Vagina (tissue), 2 donors: ENCODE measurements around the gene ERICH3. TPM values are rescaled to one million over a fixed set of nuclear protein-coding genes. Genes with fewer than 3 reads are reported as not detected.

Experiments
- DNase-seq, 2 donors: peaks; one replicate each; pipeline ENCODE4 v3.0.0-alpha.2; 2017; ENCODE audit errors: extremely low spot score in 2 of 2
- H3K27ac ChIP-seq: fragments of 200-600 bp; sonication (generic); one replicate; pipeline ENCODE4 v1.5.1; 2019
- H3K27me3 ChIP-seq: fragments of 200-600 bp; sonication (generic); one replicate; pipeline ENCODE4 v1.5.1; 2019
- H3K36me3 ChIP-seq, 2 donors: fragments of 200-600 bp; sonication (generic); one replicate each; pipeline ENCODE4 v1.5.1; 2017 to 2019
- H3K4me1 ChIP-seq: fragments of 200-600 bp; sonication (generic); one replicate; pipeline ENCODE4 v1.5.1; 2019
- H3K4me3 ChIP-seq, 2 donors: fragments of 200-600 bp; sonication (generic); 1 replicate in 1 of 2; 2 replicates in 1 of 2; pipeline ENCODE4 v1.5.1; 2016 to 2019
- H3K9me3 ChIP-seq: fragments of 200-600 bp; sonication (generic); one replicate; pipeline ENCODE4 v1.5.1; 2019
- POLR2A ChIP-seq, 2 donors: fragments of 450-650 bp; IDR thresholded peaks; one replicate each; pipeline ENCODE4 v1.6.1; 2017; ENCODE audit warnings: antibody characterized with exemption in 2 of 2, mild to moderate bottlenecking in 2 of 2, moderate library complexity in 2 of 2
- POLR2AphosphoS5 ChIP-seq, 2 donors: sonication (generic); formaldehyde crosslinking; IDR thresholded peaks; one replicate each; pipeline ENCODE4 v1.9.0; 2017; ENCODE audit warnings: antibody characterized with exemption in 2 of 2, mild to moderate bottlenecking in 2 of 2, low read depth in 1 of 2; ENCODE audit not compliant: insufficient read depth in 1 of 2
- intact Hi-C: fragments of 100-400 bp; cut with DNase I; formaldehyde crosslinking; loops from one replicate; pipeline ENCODE4 v1.15.1; 2023
- total RNA-seq: library from RNA; depleted of rRNA; stranded (reverse); fragments of >200 nt; gene quantifications from one replicate; pipeline ENCODE4 v1.2.3, GENCODE V29; 2016
- TF ChIP-seq, protein P1 (sequence below), 3 experiments: fragments of 450-650 bp in 2 of 3; fragments of 200-600 bp in 1 of 3; sonication (generic) in 1 of 3; IDR thresholded peaks; one replicate each; pipeline ENCODE4 v1.5.1; 2017 to 2019; ENCODE audit warnings: antibody characterized with exemption in 3 of 3, mild to moderate bottlenecking in 2 of 3, moderate library complexity in 2 of 3

ERICH3 gene
- total RNA-seq, 1 donor from 2014 or later: 0.49 TPM

DNA sequence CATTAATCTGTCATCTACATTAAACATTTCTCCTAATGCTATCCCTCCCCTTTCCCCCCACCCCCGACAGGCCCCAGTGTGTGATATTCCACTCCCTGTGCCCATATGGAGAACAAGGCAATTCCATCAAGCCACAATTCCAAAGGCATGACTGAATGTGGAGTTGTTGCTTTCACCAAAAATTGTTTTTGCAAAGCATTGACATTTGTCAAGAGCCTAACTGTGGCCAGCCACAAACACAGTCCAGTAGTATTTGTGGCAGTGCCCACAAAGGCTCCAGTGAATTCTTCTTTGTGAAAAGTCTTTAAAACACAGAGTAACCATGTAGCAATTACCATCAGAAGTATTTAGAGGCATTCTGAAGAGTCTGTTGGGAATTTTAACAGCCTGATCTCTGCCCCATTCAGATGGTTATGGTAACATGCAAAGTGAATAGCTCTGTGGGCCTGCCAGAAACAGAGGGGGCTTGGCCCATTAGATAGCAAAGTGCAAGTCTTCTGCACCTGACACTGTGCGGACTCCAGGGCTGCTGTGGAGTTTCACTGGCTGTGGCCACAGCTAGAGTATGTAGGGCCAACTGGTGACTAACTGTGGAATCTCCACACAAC is 149.6 kb downstream of the ERICH3 start:
- Histone ChIP-seq H3K27me3 (no peaks in the 10 kb centered on the region), H3K4me3 (no peak overlapping the region), H3K36me3 (no peaks in the 10 kb centered on the region), H3K27ac (no peak overlapping the region), H3K9me3 (no peaks in the 10 kb centered on the region), H3K4me1 (no peaks in the 10 kb centered on the region)
- TF ChIP-seq POLR2AphosphoS5 (IDR thresholded peaks at IDR 0.05; ENCODE audit: insufficient read depth in 1 of 2, low read depth in 1 of 2) (no peak), POLR2A (IDR thresholded peaks at IDR 0.05) (no peak)
- TF ChIP-seq, protein P1, sequence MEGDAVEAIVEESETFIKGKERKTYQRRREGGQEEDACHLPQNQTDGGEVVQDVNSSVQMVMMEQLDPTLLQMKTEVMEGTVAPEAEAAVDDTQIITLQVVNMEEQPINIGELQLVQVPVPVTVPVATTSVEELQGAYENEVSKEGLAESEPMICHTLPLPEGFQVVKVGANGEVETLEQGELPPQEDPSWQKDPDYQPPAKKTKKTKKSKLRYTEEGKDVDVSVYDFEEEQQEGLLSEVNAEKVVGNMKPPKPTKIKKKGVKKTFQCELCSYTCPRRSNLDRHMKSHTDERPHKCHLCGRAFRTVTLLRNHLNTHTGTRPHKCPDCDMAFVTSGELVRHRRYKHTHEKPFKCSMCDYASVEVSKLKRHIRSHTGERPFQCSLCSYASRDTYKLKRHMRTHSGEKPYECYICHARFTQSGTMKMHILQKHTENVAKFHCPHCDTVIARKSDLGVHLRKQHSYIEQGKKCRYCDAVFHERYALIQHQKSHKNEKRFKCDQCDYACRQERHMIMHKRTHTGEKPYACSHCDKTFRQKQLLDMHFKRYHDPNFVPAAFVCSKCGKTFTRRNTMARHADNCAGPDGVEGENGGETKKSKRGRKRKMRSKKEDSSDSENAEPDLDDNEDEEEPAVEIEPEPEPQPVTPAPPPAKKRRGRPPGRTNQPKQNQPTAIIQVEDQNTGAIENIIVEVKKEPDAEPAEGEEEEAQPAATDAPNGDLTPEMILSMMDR (IDR thresholded peaks at IDR 0.05): no peak
- DNase-seq: no peak
- intact Hi-C loops: no loop called here

DNA sequence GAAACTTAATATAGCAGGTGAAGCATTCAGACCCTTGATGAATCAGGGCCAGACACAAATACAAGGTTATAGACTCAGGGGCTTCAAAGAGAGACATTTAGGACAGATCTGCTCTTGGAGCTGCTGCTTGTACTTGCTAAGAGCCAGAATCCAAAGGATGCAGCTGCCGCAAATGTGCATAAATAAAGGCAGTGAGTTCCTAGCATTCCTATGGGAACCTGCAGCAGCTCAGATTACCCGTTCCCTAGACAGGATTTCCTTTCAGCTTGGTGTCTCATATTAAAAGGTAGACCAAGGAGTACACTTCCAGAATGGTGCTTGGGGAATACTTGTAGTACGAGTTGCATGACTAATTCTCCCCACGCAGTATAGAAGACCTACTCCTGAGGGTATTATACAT is 151.4 kb downstream of the ERICH3 start:
- intact Hi-C loops: no loop called here

More for the DNA sequence above, 151.4 kb downstream of the ERICH3 start:
- H3K27ac ChIP-seq: no peak overlapping the region
- H3K9me3 ChIP-seq: no peaks in the 10 kb centered on the region
- no peaks in the 10 kb centered on the region for H3K27me3 ChIP-seq
- DNase-seq: no peak
- H3K4me3 ChIP-seq: no peak overlapping the region
- H3K36me3 ChIP-seq: no peaks in the 10 kb centered on the region
- no peaks in the 10 kb centered on the region for H3K4me1 ChIP-seq
- TF ChIP-seq POLR2AphosphoS5 (IDR thresholded peaks at IDR 0.05; ENCODE audit: insufficient read depth in 1 of 2, low read depth in 1 of 2) (no peak), POLR2A (IDR thresholded peaks at IDR 0.05) (no peak)
- TF ChIP-seq, protein P1 (IDR thresholded peaks at IDR 0.05): no peak

Other genes with a start within 250 kb of the ERICH3 start
- not detected for gene LRRC53, start 161.2 kb downstream of the ERICH3 start, total RNA-seq
- gene CRYZ, start 59.3 kb upstream of the ERICH3 start, total RNA-seq: 32.7 TPM
- 8.8 TPM for gene TYW3, start 59.4 kb upstream of the ERICH3 start, total RNA-seq